HepG2 (cell line): Measurements from ENCODE around the gene TUBG2. TPM values are rescaled to one million over a fixed set of nuclear protein-coding genes. Genes with fewer than 3 reads are reported as not detected.

Experiments used
- DPF2 ChIP-seq: sonication (generic); formaldehyde crosslinking; IDR thresholded peaks from 2 replicates; pipeline ENCODE4 v1.4.0; 2020; ENCODE audit warnings: mild to moderate bottlenecking, low read depth, missing genetic modification reagents, borderline replicate concordance
- ELF3 ChIP-seq: IDR thresholded peaks from 2 replicates; pipeline ENCODE4 v1.6.1; 2016; ENCODE audit warnings: missing genetic modification reagents, missing compliant biosample characterization
- FLYWCH1 ChIP-seq: sonication (generic); formaldehyde crosslinking; IDR thresholded peaks from 2 replicates; pipeline ENCODE4 v1.8.1; 2023; ENCODE audit warnings: mild to moderate bottlenecking, missing genetic modification reagents
- FOXC1 ChIP-seq: sonication (generic); formaldehyde crosslinking; IDR thresholded peaks from 2 replicates; pipeline ENCODE4 v1.8.0; 2022; ENCODE audit warnings: mild to moderate bottlenecking, missing genetic modification reagents, borderline replicate concordance
- GATAD1 ChIP-seq: IDR thresholded peaks from 2 replicates; pipeline ENCODE4 v1.6.1; 2016; ENCODE audit warnings: missing genetic modification reagents, missing compliant biosample characterization
- GTF2F1 ChIP-seq: fragments of 150-350 bp; IDR thresholded peaks from 2 replicates; pipeline ENCODE4 v1.6.1; 2014; ENCODE audit warnings: low read length
- HNRNPL ChIP-seq: fragments of 200-400 bp; formaldehyde crosslinking; IDR thresholded peaks from 2 replicates; pipeline ENCODE4 v1.6.1; 2017; ENCODE audit warnings: mild to moderate bottlenecking, low read depth, low read length
- IKZF1 ChIP-seq: fragments of 450-650 bp; IDR thresholded peaks from 2 replicates; pipeline ENCODE4 v1.7.1; 2016
- JDP2 ChIP-seq: sonication (generic); formaldehyde crosslinking; IDR thresholded peaks from 2 replicates; pipeline ENCODE4 v1.8.1; 2022; ENCODE audit warnings: missing genetic modification reagents, borderline replicate concordance
- KAT8 ChIP-seq: IDR thresholded peaks from 2 replicates; pipeline ENCODE4 v1.6.1; 2016; ENCODE audit warnings: missing genetic modification reagents, missing compliant biosample characterization
- KLF13 ChIP-seq: sonication (generic); formaldehyde crosslinking; IDR thresholded peaks from 2 replicates; pipeline ENCODE4 v1.4.0; 2020; ENCODE audit warnings: mild to moderate bottlenecking, missing genetic modification reagents
- MEIS1 ChIP-seq: sonication (generic); formaldehyde crosslinking; IDR thresholded peaks from 2 replicates; pipeline ENCODE4 v1.9.0; 2021; ENCODE audit warnings: mild to moderate bottlenecking, missing genetic modification reagents, moderate library complexity, borderline replicate concordance
- MTA3 ChIP-seq: sonication (generic); formaldehyde crosslinking; IDR thresholded peaks from 2 replicates; pipeline ENCODE4 v1.4.0; 2020; ENCODE audit warnings: missing genetic modification reagents
- MTF2 ChIP-seq: sonication (generic); formaldehyde crosslinking; IDR thresholded peaks from 2 replicates; pipeline ENCODE4 v1.5.0; 2020; ENCODE audit warnings: missing genetic modification reagents, borderline replicate concordance
- NCOA1 ChIP-seq: sonication (generic); formaldehyde crosslinking; IDR thresholded peaks from 2 replicates; pipeline ENCODE4 v1.9.0; 2021; ENCODE audit warnings: missing genetic modification reagents
- NCOA5 ChIP-seq: sonication (generic); formaldehyde crosslinking; IDR thresholded peaks from 2 replicates; pipeline ENCODE4 v1.4.0; 2020; ENCODE audit warnings: missing genetic modification reagents
- NFYC ChIP-seq: IDR thresholded peaks from 2 replicates; pipeline ENCODE4 v1.6.1; 2016; ENCODE audit warnings: missing genetic modification reagents, missing compliant biosample characterization
- SOX6 ChIP-seq, 2 experiments: fragments of 450-650 bp in 1 of 2; sonication (generic) in 1 of 2; formaldehyde crosslinking in 1 of 2; IDR thresholded peaks; 2 replicates each; pipeline versions ENCODE4 v1.4.0 to v1.6.1; 2017 to 2020; ENCODE audit warnings: antibody characterized with exemption in 1 of 2, mild to moderate bottlenecking in 1 of 2, missing genetic modification reagents in 1 of 2
- SRSF9 ChIP-seq: fragments of 200-400 bp; formaldehyde crosslinking; IDR thresholded peaks from 2 replicates; pipeline ENCODE4 v1.6.1; 2018; ENCODE audit warnings: borderline replicate concordance, mild to moderate bottlenecking, low read depth, low read length; ENCODE audit not compliant: insufficient read depth, poor library complexity, severe bottlenecking
- ZBTB3 ChIP-seq: sonication (generic); formaldehyde crosslinking; IDR thresholded peaks from 2 replicates; pipeline ENCODE4 v1.4.0; 2020; ENCODE audit warnings: low read depth, mild to moderate bottlenecking, moderate library complexity, missing genetic modification reagents, borderline replicate concordance
- ZKSCAN5 ChIP-seq: sonication (generic); formaldehyde crosslinking; IDR thresholded peaks from 2 replicates; pipeline ENCODE4 v1.5.1; 2020; ENCODE audit warnings: mild to moderate bottlenecking, missing genetic modification reagents
- polyA plus RNA-seq, 8 experiments: library from polyadenylated mRNA; depleted of rRNA in 3 of 8; stranded (reverse) in 7 of 8; unstranded in 1 of 8; fragments of >200 nt; fragmentation: Illumina TruSeq in 4 of 8; extraction: Trizol in 4 of 8; gene quantifications; 2 replicates each; pipeline versions ENCODE4 v1.2.1 to v1.2.3, GENCODE V29; 2011 to 2016; ENCODE audit warnings: low read depth in 4 of 8, missing spikeins in 1 of 8, mixed read lengths in 1 of 8; ENCODE audit not compliant: insufficient read depth in 1 of 8
- total RNA-seq, 5 experiments: library from RNA; depleted of rRNA; stranded (reverse); fragments of >200 nt; fragmentation: Illumina TruSeq; extraction: Trizol; gene quantifications; 2 replicates each; pipeline ENCODE4 v1.2.3, GENCODE V29; 2016; ENCODE audit warnings: low read depth in 1 of 5
- TF ChIP-seq, protein P1 (sequence below): sonication (generic); formaldehyde crosslinking; IDR thresholded peaks from 2 replicates; pipeline ENCODE4 v1.5.0; 2020; ENCODE audit warnings: mild to moderate bottlenecking, missing genetic modification reagents
- TF ChIP-seq, protein P2 (sequence below): sonication (generic); formaldehyde crosslinking; IDR thresholded peaks from 2 replicates; pipeline ENCODE4 v1.5.1; 2020; ENCODE audit warnings: missing genetic modification reagents, mild to moderate bottlenecking, borderline replicate concordance
- TF ChIP-seq, protein P3 (sequence below): sonication (generic); formaldehyde crosslinking; IDR thresholded peaks from 2 replicates; pipeline ENCODE4 v1.5.0; 2020; ENCODE audit warnings: missing genetic modification reagents, mild to moderate bottlenecking, borderline replicate concordance
- TF ChIP-seq, protein P4 (sequence below): sonication (generic); formaldehyde crosslinking; conservative IDR thresholded peaks from 2 replicates; pipeline ENCODE4 v1.8.1; 2023; ENCODE audit warnings: missing genetic modification reagents

TUBG2 gene
- total and polyA plus RNA-seq, 2 of the 13 experiments (the other 11 are each of a cell fraction or from before 2014, with no cell fraction given) = 16.0 to 42.3 TPM

DNA sequence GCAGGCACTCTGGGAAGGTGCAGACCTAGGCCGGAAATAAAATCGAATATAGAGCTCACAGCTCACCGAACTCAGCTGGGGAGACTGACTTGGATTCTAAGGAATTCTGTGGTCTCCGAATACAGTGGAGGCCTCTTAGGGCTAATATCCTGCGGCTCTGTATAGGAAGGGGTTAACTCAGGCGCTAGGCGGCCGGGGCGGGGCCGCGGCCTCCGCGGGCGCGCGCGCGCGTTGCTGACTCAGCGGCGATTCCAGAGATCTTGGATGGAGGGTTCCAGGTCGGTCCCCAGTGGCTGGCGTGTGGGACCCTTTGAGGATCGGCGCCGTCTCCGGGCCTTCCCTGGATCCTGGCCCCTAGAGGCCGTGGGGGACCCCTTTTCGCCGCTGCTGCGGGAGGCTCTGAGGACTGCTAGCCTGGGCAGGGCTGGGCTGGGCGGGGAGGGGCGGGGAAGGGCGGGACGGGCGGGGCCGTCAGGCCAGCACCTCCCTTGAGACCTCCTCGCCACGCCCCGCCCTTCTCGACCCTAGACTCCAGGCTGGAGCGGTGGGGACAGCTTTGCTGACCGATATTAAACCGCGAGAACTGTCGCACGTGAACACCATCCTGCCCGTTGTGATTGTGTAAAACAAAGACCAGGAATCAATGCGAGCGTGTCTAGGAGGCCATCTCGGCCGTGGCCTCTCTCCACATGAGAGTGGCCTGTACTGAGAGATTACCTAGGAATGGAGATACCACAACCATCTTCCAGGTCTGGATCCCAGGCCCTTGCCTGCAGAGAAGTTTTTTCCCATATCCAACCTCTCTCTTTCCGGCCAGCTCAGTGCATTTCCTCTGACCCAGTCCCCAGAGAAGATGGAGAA is 19.1 kb downstream of the TUBG2 start (continued):
- TF ChIP-seq JDP2 (no peak), SRSF9 (no peak), ELF3 (CRISPR knock-in tag) (peak; percentile 58; the same call in 1 of the 2 replicates), MTF2 (CRISPR knock-in tag) (no peak), FLYWCH1 (CRISPR knock-in tag) (no peak), KLF13 (CRISPR knock-in tag) (no peak), DPF2 (peak; percentile 45; the same call in 1 of the 2 replicates), SOX6 (IDR thresholded peaks at IDR 0.05) (no peak), SOX6 (CRISPR knock-in tag; IDR thresholded peaks at IDR 0.05) (peak; percentile 93), NFYC (CRISPR knock-in tag) (peak; percentile 47; the same call in 1 of the 2 replicates), ZKSCAN5 (CRISPR knock-in tag) (peak; percentile 72), HNRNPL (no peak), IKZF1 (no peak), NCOA1 (no peak), KAT8 (CRISPR knock-in tag) (peak; percentile 72; the same call in 1 of the 2 replicates), GATAD1 (peak; percentile 74), ZBTB3 (CRISPR knock-in tag) (0 out of 2 replicates have a peak, but pooled peaks have one; percentile 15), MTA3 (CRISPR knock-in tag) (no peak), NCOA5 (CRISPR knock-in tag) (peak; percentile 20; the same call in 1 of the 2 replicates), GTF2F1 (no peak), FOXC1 (CRISPR knock-in tag) (no peak; the same call in 1 of the 2 replicates), MEIS1 (no peak)
- TF ChIP-seq, protein P1, sequence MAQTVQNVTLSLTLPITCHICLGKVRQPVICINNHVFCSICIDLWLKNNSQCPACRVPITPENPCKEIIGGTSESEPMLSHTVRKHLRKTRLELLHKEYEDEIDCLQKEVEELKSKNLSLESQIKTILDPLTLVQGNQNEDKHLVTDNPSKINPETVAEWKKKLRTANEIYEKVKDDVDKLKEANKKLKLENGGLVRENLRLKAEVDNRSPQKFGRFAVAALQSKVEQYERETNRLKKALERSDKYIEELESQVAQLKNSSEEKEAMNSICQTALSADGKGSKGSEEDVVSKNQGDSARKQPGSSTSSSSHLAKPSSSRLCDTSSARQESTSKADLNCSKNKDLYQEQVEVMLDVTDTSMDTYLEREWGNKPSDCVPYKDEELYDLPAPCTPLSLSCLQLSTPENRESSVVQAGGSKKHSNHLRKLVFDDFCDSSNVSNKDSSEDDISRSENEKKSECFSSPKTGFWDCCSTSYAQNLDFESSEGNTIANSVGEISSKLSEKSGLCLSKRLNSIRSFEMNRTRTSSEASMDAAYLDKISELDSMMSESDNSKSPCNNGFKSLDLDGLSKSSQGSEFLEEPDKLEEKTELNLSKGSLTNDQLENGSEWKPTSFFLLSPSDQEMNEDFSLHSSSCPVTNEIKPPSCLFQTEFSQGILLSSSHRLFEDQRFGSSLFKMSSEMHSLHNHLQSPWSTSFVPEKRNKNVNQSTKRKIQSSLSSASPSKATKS (CRISPR knock-in tag) = peak; percentile 80; the same call in 1 of the 2 replicates
- TF ChIP-seq, protein P2, sequence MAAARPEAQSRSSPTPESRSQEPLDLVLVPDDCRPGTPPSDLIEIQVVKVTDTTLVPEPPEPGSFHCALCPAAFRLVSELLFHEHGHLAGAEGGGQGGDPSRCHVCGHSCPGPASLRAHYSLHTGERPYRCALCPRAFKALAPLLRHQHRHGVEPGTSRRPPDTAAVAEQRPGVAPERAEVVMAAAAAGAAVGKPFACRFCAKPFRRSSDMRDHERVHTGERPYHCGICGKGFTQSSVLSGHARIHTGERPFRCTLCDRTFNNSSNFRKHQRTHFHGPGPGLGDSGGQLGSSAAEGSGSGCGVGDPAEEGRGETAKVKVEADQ (CRISPR knock-in tag) = peak; percentile 4; the same call in 1 of the 2 replicates
- TF ChIP-seq, protein P3, sequence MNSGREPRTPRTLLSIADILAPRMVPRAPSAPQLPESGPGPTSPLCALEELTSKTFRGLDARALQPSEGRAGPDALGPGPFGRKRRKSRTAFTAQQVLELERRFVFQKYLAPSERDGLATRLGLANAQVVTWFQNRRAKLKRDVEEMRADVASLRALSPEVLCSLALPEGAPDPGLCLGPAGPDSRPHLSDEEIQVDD = 0 out of 2 replicates have a peak, but pooled peaks have one; percentile 15
- TF ChIP-seq, protein P4, sequence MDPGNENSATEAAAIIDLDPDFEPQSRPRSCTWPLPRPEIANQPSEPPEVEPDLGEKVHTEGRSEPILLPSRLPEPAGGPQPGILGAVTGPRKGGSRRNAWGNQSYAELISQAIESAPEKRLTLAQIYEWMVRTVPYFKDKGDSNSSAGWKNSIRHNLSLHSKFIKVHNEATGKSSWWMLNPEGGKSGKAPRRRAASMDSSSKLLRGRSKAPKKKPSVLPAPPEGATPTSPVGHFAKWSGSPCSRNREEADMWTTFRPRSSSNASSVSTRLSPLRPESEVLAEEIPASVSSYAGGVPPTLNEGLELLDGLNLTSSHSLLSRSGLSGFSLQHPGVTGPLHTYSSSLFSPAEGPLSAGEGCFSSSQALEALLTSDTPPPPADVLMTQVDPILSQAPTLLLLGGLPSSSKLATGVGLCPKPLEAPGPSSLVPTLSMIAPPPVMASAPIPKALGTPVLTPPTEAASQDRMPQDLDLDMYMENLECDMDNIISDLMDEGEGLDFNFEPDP (CRISPR knock-in tag) = no peak
